HFFc6 (cell line): ENCODE results near the gene PACS2. TPM values are rescaled to one million over a fixed set of nuclear protein-coding genes. Genes with fewer than 3 reads are reported as not detected.

Experiments
- DNase-seq: peaks from one replicate; pipeline ENCODE4 v3.0.0-alpha.2; 2018
- H3K27ac Mint-ChIP-seq: 2 replicates; pipeline ENCODE4 v1.8.0; 2020; ENCODE audit warnings: mild to moderate bottlenecking, mixed read lengths
- H3K27me3 Mint-ChIP-seq: 2 replicates; pipeline ENCODE4 v1.8.0; 2021; ENCODE audit warnings: mild to moderate bottlenecking, moderate library complexity, mixed read lengths; ENCODE audit not compliant: insufficient read depth
- H3K36me3 Mint-ChIP-seq: 2 replicates; pipeline ENCODE4 v1.8.0; 2021; ENCODE audit warnings: low read depth, mixed read lengths
- H3K4me1 Mint-ChIP-seq: 2 replicates; pipeline ENCODE4 v1.8.0; 2020; ENCODE audit warnings: low read depth, mixed read lengths
- H3K4me3 Mint-ChIP-seq: 2 replicates; pipeline ENCODE4 v1.8.0; 2020; ENCODE audit warnings: mild to moderate bottlenecking, moderate library complexity, mixed read lengths
- H3K9me3 Mint-ChIP-seq: 2 replicates; pipeline ENCODE4 v1.8.0; 2020; ENCODE audit warnings: mild to moderate bottlenecking, mixed read lengths
- total RNA-seq, 6 experiments: library from RNA; stranded (reverse); fragmentation: NEBNext Ultra II Directional; extraction: Animal tissue kit (Norgen Biotek cat#: 25700); gene quantifications; 2 replicates in 1 of 6; 3 replicates in 5 of 6; pipeline ENCODE4 v1.2.3, GENCODE V29; 2021
- TF ChIP-seq, protein P1 (sequence below): fragments of 200-600 bp; sonication (generic); IDR thresholded peaks from 2 replicates; pipeline ENCODE4 v1.5.0; 2021; ENCODE audit warnings: antibody characterized with exemption, mild to moderate bottlenecking

Gene PACS2
- total RNA-seq, 6 experiments from 2014 or later, result 33.5 to 38.5 (median 35.2) TPM

DNA sequence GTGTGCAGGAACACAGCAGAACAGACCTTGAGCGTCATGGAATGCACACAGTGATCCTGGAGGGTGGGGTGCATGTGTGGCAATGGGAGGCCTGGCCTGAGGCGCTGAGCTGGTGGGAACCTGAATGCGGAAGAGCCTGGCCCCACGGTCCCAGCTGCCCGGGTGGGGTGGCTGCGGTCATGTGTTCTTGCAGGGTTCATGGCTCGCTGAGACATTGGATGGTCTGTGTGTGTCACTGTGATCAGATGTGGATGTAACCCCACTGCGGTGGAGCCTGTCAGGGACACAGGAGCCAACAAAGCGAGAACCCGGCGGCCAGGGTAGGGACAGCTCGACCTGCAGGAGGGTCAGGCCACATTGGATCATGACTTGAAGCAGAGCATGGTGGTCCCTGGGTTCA lies 128.3 kb downstream of the PACS2 start:
- Mint-ChIP-seq H3K9me3 (no peaks in the 10 kb centered on the region), H3K27me3 (peaks cover 2% of the 10 kb centered on the region), H3K27ac (no peak overlapping the region), H3K4me3 (no peak overlapping the region), H3K4me1 (no peaks in the 10 kb centered on the region), H3K36me3 (no peaks in the 10 kb centered on the region)
- TF ChIP-seq, protein P1, sequence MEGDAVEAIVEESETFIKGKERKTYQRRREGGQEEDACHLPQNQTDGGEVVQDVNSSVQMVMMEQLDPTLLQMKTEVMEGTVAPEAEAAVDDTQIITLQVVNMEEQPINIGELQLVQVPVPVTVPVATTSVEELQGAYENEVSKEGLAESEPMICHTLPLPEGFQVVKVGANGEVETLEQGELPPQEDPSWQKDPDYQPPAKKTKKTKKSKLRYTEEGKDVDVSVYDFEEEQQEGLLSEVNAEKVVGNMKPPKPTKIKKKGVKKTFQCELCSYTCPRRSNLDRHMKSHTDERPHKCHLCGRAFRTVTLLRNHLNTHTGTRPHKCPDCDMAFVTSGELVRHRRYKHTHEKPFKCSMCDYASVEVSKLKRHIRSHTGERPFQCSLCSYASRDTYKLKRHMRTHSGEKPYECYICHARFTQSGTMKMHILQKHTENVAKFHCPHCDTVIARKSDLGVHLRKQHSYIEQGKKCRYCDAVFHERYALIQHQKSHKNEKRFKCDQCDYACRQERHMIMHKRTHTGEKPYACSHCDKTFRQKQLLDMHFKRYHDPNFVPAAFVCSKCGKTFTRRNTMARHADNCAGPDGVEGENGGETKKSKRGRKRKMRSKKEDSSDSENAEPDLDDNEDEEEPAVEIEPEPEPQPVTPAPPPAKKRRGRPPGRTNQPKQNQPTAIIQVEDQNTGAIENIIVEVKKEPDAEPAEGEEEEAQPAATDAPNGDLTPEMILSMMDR, result no peak
- DNase-seq, result no peak

DNA sequence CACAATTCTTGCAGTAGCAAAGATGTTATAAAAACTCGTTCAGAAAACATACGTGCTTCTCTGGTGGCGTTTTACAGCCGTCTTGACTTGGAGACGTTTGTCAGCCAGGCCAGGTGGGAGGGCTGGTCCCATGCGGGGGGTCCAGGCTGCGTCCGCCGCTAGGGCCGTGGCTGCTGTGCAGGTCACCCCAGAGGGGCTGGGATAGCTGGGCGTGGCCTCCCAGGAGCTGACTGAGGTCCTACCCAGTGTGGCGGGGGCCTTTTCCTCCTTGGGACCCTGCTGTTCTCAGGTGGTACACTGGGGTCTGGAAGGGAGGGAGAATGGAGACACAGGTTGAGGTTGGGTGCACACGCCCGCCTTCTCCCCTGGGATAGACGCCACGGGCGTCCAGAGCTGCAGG lies 130.3 kb downstream of the PACS2 start:
- Mint-ChIP-seq H3K4me1 (no peaks in the 10 kb centered on the region), H3K27me3 (peaks cover 2% of the 10 kb centered on the region)

DNA sequence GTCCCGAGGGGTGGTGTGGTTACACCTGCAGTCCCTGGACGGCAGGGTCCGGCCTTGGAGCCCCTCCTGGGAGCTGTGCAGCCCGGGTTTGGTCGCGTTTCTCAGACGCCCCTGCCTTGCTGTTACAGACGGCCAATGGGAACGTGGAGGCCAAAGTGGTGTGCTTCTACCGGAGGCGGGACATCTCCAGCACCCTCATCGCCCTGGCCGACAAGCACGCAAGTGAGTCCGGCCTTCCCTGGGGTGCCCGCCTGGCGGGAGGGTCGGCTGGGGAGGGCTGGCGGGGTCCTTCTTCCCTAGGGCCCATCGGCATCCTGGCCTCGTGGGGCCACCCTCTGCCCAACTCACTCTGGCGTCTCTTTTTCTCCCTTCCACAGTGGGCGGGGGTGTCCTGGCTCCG lies 130.7 kb downstream of the PACS2 start:
- no peak for DNase-seq
- Mint-ChIP-seq H3K4me1 (no peaks in the 10 kb centered on the region), H3K36me3 (no peaks in the 10 kb centered on the region), H3K27ac (no peak overlapping the region), H3K4me3 (no peak overlapping the region), H3K27me3 (peaks cover 2% of the 10 kb centered on the region), H3K9me3 (no peaks in the 10 kb centered on the region)
- TF ChIP-seq, protein P1, result no peak

More for the DNA sequence above, 130.3 kb downstream of the PACS2 start:
- Mint-ChIP-seq H3K27ac (no peak overlapping the region), H3K9me3 (no peaks in the 10 kb centered on the region), H3K36me3 (no peaks in the 10 kb centered on the region), H3K4me3 (no peak overlapping the region)
- no peak for DNase-seq
- TF ChIP-seq, protein P1, result no peak

DNA sequence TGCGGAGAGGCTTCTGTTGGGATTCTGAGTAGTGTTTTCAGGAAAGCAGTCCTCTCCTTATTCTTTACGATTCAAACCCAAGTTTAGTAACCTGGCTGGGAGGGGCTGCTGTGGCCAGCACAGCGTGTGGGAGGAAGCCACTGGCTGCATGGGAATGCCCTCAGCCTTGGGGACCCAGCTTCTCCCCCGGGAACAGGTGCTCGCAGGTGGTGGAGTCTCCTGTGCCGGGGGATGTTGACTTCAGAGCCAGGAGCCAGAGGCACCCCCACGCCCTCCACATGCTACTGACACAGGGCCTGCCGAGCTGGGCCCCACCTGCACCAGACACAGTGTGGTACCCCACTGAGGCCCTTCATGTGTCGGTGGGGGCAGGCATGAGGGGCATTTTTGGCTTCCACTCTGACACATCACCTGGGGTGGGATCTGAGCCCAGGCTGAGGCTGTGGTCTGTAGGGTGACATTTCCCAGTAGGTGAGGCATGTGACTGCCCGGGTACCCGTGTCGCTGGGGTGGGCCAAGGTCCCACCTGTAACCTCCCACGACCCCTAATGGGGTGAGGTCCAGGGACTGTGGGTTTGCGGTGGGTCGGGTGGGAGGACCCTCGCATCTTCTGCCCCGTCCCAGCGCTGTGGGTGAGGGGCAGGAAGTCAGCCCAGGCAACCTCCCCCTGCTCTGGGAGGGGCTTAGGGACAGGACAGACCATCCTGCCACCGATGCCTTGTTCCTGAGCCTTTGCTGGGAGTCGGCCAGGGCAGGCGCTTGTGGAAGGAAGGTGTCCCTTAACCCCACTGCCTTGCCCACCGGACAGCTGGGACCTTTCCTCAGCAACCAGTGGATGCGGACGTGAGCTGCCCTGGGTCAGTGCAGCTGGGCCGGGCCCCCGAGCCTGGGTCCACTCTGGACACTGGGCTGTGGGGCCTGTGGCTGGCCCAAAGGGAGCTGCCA lies 131.6 kb downstream of the PACS2 start:
- TF ChIP-seq, protein P1, result no peak
- peaks cover 2% of the 10 kb centered on the region for H3K27me3 Mint-ChIP-seq
- H3K27ac Mint-ChIP-seq, result no peak overlapping the region
- no peak overlapping the region for H3K4me3 Mint-ChIP-seq
- no peaks in the 10 kb centered on the region for H3K4me1 Mint-ChIP-seq
- H3K36me3 Mint-ChIP-seq, result no peaks in the 10 kb centered on the region
- DNase-seq, result no peak
- H3K9me3 Mint-ChIP-seq, result no peaks in the 10 kb centered on the region

DNA sequence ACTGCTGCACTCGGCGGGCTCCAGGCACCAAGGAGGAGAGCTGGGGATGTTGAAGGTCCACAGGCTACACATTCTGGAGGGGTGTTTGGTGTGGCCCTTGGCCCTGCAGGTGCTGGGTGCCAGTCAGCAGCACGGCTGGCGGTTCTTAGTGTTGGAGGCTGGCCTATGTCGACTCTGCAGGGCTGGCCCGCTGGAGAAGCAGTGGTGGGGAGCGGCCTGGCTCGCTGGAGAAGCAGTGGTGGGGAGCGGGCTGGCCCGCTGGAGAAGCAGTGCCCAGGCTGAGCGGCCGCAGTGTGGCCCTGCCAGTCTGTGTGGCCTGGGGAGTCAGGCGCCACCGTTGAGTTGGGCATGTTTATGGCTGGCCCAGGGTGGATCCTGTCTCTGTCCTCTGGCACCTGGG lies 132.4 kb downstream of the PACS2 start:
- TF ChIP-seq, protein P1, result no peak
- no peak for DNase-seq
- no peak overlapping the region for H3K4me3 Mint-ChIP-seq
- no peaks in the 10 kb centered on the region for H3K4me1 Mint-ChIP-seq
- no peaks in the 10 kb centered on the region for H3K36me3 Mint-ChIP-seq
- peaks cover 4% of the 10 kb centered on the region for H3K27me3 Mint-ChIP-seq
- no peak overlapping the region for H3K27ac Mint-ChIP-seq
- no peaks in the 10 kb centered on the region for H3K9me3 Mint-ChIP-seq

Other genes with a start within 250 kb of the PACS2 start
- under 1 TPM in 2 of 6 experiments, not detected in 4; 0.05 to 0.14 TPM for gene GPR132, start 249.3 kb upstream of the PACS2 start, total RNA-seq
- gene JAG2, start 146.0 kb upstream of the PACS2 start, total RNA-seq, result under 1 TPM; 0.23 to 0.76 (median 0.42) TPM
- 10 to 100 TPM in 4 of 6 experiments, 1 to 10 TPM in 2; 9.8 to 13.3 (median 11.0) TPM for gene NUDT14, start 133.4 kb upstream of the PACS2 start, total RNA-seq
- gene BTBD6, start 66.2 kb upstream of the PACS2 start, total RNA-seq, result 10 to 100 TPM; 44.3 to 58.6 (median 53.2) TPM
- 10 to 100 TPM; 20.1 to 25.8 (median 21.8) TPM for gene BRF1, start 13.7 kb upstream of the PACS2 start, total RNA-seq
- gene TEX22, start 83.8 kb downstream of the PACS2 start, total RNA-seq, result 1 to 10 TPM in 2 of 6 experiments, under 1 TPM in 4; 0.34 to 2.1 (median 0.76) TPM
- gene MTA1, start 105.1 kb downstream of the PACS2 start, total RNA-seq, result 10 to 100 TPM; 67.5 to 71.3 (median 69.2) TPM
- gene CRIP2, start 160.1 kb downstream of the PACS2 start, total RNA-seq, result 10 to 100 TPM in 4 of 6 experiments, 1 to 10 TPM in 2; 6.9 to 22.4 (median 21.0) TPM
- gene CRIP1, start 172.1 kb downstream of the PACS2 start, total RNA-seq, result 10 to 100 TPM in 4 of 6 experiments, 1 to 10 TPM in 2; 4.8 to 55.2 (median 42.3) TPM
- 10 to 100 TPM in 5 of 6 experiments, 1 to 10 TPM in 1; 9.1 to 12.9 (median 12.7) TPM for gene TEDC1, start 176.5 kb downstream of the PACS2 start, total RNA-seq
- 1 to 10 TPM; 3.0 to 4.2 (median 3.4) TPM for gene TMEM121, start 211.8 kb downstream of the PACS2 start, total RNA-seq